Adrenal gland (tissue), 12 donors: ENCODE measurements around the gene CMC2. TPM values are rescaled to one million over a fixed set of nuclear protein-coding genes. Genes with fewer than 3 reads are reported as not detected.

Experiments used
- DNase-seq, 7 donors: peaks; one replicate each; pipeline ENCODE4 v3.0.0-alpha.2; 2019 to 2020
- H3K27ac ChIP-seq, 5 donors: fragments of 200-600 bp; sonication (generic) in 4 of 5; 1 replicate in 3 of 5; 2 replicates in 2 of 5; pipeline versions ENCODE4 v1.5.1 to v1.8.0; 2016 to 2020; ENCODE audit warnings: mild to moderate bottlenecking in 1 of 5
- H3K27me3 ChIP-seq: fragments of 200-600 bp; 2 replicates; pipeline ENCODE4 v1.8.0; 2021
- H3K36me3 ChIP-seq, 2 donors: fragments of 200-600 bp; replicated peaks in 1 of 2; 1 replicate in 1 of 2; 2 replicates in 1 of 2; pipeline versions ENCODE4 v1.5.1 to v1.8.0; 2018 to 2022
- H3K4me1 ChIP-seq, 2 donors: fragments of 200-600 bp; replicated peaks in 1 of 2; 1 replicate in 1 of 2; 2 replicates in 1 of 2; pipeline versions ENCODE4 v1.5.1 to v1.8.0; 2018 to 2021
- H3K4me3 ChIP-seq, 4 donors: fragments of 200-600 bp; sonication (generic) in 3 of 4; one replicate each; pipeline ENCODE4 v1.5.1; 2016 to 2018
- H3K9me3 ChIP-seq, 3 donors: fragments of 200-600 bp; sonication (generic) in 1 of 3; replicated peaks in 1 of 3; 1 replicate in 2 of 3; 2 replicates in 1 of 3; pipeline versions ENCODE4 v1.5.1 to v1.8.0; 2016 to 2021
- POLR2A ChIP-seq, 2 donors: fragments of 450-650 bp; IDR thresholded peaks; one replicate each; pipeline ENCODE4 v1.6.1; 2017; ENCODE audit warnings: antibody characterized with exemption in 2 of 2, mild to moderate bottlenecking in 2 of 2, moderate library complexity in 1 of 2
- WGBS, 4 donors: extraction: QIAGEN DNeasy Blood & Tissue Kit in 2 of 4; methylation state at CpG; one replicate each; pipeline versions ENCODE4 v1.1.5 to v1.1.7; 2013 to 2017; 5-methylcytosine and 5-hydroxymethylcytosine counted together
- intact Hi-C, 2 donors: fragments of 100-400 bp; cut with DNase I; formaldehyde crosslinking; loops; one replicate each; pipeline versions ENCODE4 v1.14.1 to v1.15.0; 2022 to 2023
- polyA plus RNA-seq, 3 donors: library from polyadenylated mRNA; stranded (reverse); fragments of 200-250 nt in 2 of 3; fragments of 350-450 nt in 1 of 3; fragmentation: Illumina TruSeq in 1 of 3; extraction: RNeasy Lipid Tissue Mini Kit (QIAGEN cat#74804) in 1 of 3; gene quantifications; one replicate each; pipeline ENCODE4 v1.2.3, GENCODE V29; 2013 to 2014
- total RNA-seq, 9 donors: library from RNA; depleted of rRNA in 4 of 9; stranded (reverse); fragments of >200 nt in 4 of 9; fragments of 120-200 nt in 1 of 9; fragmentation: NEBNext Ultra II Directional in 1 of 9; extraction: Animal tissue kit (Norgen Biotek cat#: 25700) in 1 of 9; gene quantifications; one replicate each; pipeline versions ENCODE4 v1.1.0 to v1.2.4, GENCODE V29; 2013 to 2023
- TF ChIP-seq, protein P1 (sequence below), 6 experiments: fragments of 450-650 bp in 4 of 6; fragments of 200-600 bp in 2 of 6; sonication (generic) in 1 of 6; IDR thresholded peaks; 1 replicate in 5 of 6; 2 replicates in 1 of 6; pipeline versions ENCODE4 v1.5.1 to v1.8.0; 2016 to 2021; ENCODE audit warnings: antibody characterized with exemption in 6 of 6, mild to moderate bottlenecking in 2 of 6, moderate library complexity in 1 of 6
- donor health status: healthy with polysubstance abuse.
- donor health status: Bipolar disorder and iron deficiency.
- donor health status: DM: yes; HTN: yes; CAD: no.
- donor health status: DM: no; HTN: no; CAD: no.
- donor health status: DM: no; HTN: no; CAD: no.
- donor health status: DM: yes; HTN: yes; CAD: no.

The CMC2 gene
- total and polyA plus RNA-seq, 12 donors, result 36.1 to 170 (median 65.8) TPM

DNA sequence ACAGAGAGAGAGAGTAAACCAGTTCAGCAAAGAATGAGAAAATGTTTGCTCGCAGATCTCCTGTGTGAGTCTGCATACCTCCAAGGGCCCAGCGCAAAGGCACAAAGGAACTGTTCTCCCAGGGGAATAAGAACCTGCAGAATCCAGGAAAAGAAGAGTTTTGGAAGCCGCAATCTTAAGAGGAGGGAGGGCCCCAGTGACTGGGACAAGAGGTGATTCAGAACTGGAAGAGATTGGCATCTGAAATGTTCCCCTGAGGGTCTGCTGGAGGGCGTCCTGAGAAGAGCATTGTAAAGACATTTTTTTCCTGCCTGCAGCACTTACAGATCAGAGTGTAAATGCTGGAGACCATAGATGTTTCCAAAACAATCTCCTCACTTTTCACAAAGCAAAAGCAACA lies 35.0 kb upstream of the CMC2 start:
- Histone ChIP-seq H3K4me3 (no peak overlapping the region), H3K9me3 (no peaks in the 10 kb centered on the region), H3K27ac (no peak overlapping the region), H3K27me3 (no peaks in the 10 kb centered on the region), H3K36me3 (peaks cover 0 to 43% of the 10 kb centered on the region in 2 donors), H3K4me1 (peaks cover 6 to 15% of the 10 kb centered on the region in 2 donors)
- WGBS, 4 donors, result 88 to 96% (median 93%) methylated on average over 4 of the region's 4 CpGs
- no peak for DNase-seq
- intact Hi-C loops, result no loop called here
- TF ChIP-seq, protein P1, sequence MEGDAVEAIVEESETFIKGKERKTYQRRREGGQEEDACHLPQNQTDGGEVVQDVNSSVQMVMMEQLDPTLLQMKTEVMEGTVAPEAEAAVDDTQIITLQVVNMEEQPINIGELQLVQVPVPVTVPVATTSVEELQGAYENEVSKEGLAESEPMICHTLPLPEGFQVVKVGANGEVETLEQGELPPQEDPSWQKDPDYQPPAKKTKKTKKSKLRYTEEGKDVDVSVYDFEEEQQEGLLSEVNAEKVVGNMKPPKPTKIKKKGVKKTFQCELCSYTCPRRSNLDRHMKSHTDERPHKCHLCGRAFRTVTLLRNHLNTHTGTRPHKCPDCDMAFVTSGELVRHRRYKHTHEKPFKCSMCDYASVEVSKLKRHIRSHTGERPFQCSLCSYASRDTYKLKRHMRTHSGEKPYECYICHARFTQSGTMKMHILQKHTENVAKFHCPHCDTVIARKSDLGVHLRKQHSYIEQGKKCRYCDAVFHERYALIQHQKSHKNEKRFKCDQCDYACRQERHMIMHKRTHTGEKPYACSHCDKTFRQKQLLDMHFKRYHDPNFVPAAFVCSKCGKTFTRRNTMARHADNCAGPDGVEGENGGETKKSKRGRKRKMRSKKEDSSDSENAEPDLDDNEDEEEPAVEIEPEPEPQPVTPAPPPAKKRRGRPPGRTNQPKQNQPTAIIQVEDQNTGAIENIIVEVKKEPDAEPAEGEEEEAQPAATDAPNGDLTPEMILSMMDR (IDR thresholded peaks at IDR 0.05), result no peak
- no peak for TF ChIP-seq POLR2A (IDR thresholded peaks at IDR 0.05)

DNA sequence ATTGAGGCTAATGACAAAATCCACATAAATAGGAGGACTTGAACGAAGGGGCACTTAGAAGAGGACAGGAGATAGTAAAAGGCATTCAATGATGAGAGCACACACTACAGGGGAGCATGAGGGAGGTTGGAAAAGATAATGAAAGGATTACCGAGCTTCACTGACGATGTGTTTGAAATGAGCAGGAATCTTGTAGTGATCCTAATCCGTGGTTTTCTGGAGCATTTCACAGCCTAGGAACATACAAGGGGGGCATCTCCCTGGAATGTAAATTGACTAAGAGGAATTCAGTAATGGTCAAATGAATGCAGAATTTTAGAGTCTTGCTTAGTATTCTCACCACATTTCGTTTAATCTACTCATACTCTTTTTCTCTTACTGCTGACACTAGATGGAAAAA lies 34.2 kb upstream of the CMC2 start:
- H3K36me3 ChIP-seq, result peaks cover 0 to 43% of the 10 kb centered on the region in 2 donors
- H3K27ac ChIP-seq, result no peak overlapping the region
- no peak overlapping the region for H3K4me3 ChIP-seq
- TF ChIP-seq, protein P1 (IDR thresholded peaks at IDR 0.05), result no peak
- TF ChIP-seq POLR2A (IDR thresholded peaks at IDR 0.05), result no peak
- intact Hi-C loops, result no loop called here
- WGBS, 4 donors, result 90 to 92% (median 91%) methylated on average over 5 of the region's 5 CpGs
- H3K4me1 ChIP-seq, result peaks cover 9 to 17% of the 10 kb centered on the region in 2 donors
- DNase-seq, result no peak
- no peaks in the 10 kb centered on the region for H3K9me3 ChIP-seq
- H3K27me3 ChIP-seq, result no peaks in the 10 kb centered on the region

DNA sequence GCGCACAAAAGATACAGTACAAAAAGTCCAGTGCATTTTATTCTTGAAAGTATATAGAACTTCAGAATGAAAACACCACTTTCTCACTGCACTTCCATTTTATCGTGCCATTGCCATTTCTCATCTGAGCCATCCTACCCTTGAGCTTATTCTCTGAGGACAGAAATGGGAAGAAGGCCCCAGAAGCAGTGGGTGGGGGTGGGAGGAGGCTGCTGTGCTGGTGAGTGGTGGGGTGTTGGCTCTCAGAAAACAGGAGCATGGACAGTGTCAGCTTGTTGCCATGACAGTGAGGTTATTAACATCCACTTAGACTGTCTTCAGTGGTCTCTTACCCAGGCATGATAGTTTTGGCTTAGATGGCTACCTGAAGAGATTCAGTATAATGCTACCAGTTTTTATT lies 33.4 kb upstream of the CMC2 start:
- Histone ChIP-seq H3K4me1 (peaks cover 9 to 20% of the 10 kb centered on the region in 2 donors), H3K27me3 (no peaks in the 10 kb centered on the region), H3K4me3 (no peak overlapping the region), H3K27ac (no peak overlapping the region), H3K36me3 (peaks cover 0 to 38% of the 10 kb centered on the region in 2 donors), H3K9me3 (no peaks in the 10 kb centered on the region)
- intact Hi-C loops, result no loop called here
- 87 to 98% (median 94%) methylated on average over 2 of the region's 2 CpGs for WGBS, 4 donors
- DNase-seq, result no peak
- TF ChIP-seq, protein P1 (IDR thresholded peaks at IDR 0.05), result no peak
- TF ChIP-seq POLR2A (IDR thresholded peaks at IDR 0.05), result no peak

DNA sequence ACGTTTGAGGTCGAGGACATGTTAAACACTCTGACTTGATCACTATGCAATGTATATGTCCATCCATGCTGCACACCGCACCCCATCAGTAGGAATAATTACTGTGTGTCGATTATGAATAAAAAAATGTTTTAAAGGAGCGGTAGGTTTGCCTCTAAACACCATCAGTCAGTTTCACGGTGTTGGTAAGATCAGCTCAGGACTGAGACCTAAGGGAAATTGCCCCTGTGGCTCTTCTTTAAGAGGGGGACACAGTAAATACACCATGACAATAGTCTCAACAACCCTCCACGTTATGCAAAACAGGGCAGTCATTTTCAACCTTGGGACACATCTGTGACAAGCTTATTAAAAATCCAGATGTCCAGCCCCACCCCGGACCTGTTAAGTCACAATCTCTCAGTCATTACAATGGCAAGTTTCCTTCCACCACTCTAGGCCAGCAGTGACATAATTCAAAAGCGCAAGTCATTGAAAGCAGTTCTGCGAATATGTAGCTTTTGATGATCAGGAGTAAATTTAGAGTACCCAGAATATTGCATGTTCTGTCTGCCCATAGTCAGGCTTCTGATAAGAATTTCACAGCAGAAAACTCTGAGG lies 30.2 kb upstream of the CMC2 start:
- Histone ChIP-seq H3K4me1 (peaks cover 9 to 20% of the 10 kb centered on the region in 2 donors), H3K9me3 (no peaks in the 10 kb centered on the region), H3K27ac (no peak overlapping the region), H3K36me3 (peaks cover 0 to 6% of the 10 kb centered on the region in 2 donors), H3K27me3 (no peaks in the 10 kb centered on the region), H3K4me3 (peak overlapping the region in 3 of 4 donors; percentile 19 to 98 (median 43))
- intact Hi-C loops, result loop anchor here (5.0 to 10.0 kb wide), 2 partner anchors 58 to 700 kb away; partner anchors contain the start of gene GCSH (in 1 of the 2)
- peak in 1 of 7 donors; percentile 5 for DNase-seq
- TF ChIP-seq POLR2A (IDR thresholded peaks at IDR 0.05), result no peak
- TF ChIP-seq, protein P1 (IDR thresholded peaks at IDR 0.05), result no peak
- 28 to 35% (median 33%) methylated on average over 10 of the region's 10 CpGs for WGBS, 4 donors
